ENCODE data around the gene NUDT1. TPM values are rescaled to one million over a fixed set of nuclear protein-coding genes. Genes with fewer than 3 reads are reported as not detected.

Gene NUDT1
- total and polyA plus RNA-seq, 2 experiments from 2014 or later: 54.5 to 163 TPM

GRCh38 chr7:2245883-2246675, 4.1 kb downstream of the NUDT1 start:
- no peaks in the 10 kb centered on the region for H3K27me3 ChIP-seq (ENCODE audit: insufficient read depth)
- TF ChIP-seq EZH2 (IDR thresholded peaks at IDR 0.05; ENCODE audit: low read depth, unreplicated experiment) (no peak), REST (IDR thresholded peaks at IDR 0.05; ENCODE audit: unreplicated experiment) (no peak), CTCF (conservative IDR thresholded peaks at IDR 0.05; ENCODE audit: low read depth in 2 of 2) (no peak), JUNB (IDR thresholded peaks at IDR 0.05; ENCODE audit: unreplicated experiment) (no peak), POLR2AphosphoS5 (IDR thresholded peaks at IDR 0.05; ENCODE audit: low read depth) (no peak), STAT1 (IDR thresholded peaks at IDR 0.05; ENCODE audit: unreplicated experiment) (no peak), ZNF462 (CRISPR knock-in tag; IDR thresholded peaks at IDR 0.05) (no peak), ZNF331 (CRISPR knock-in tag; IDR thresholded peaks at IDR 0.05; ENCODE audit: low read depth) (no peak), NANOG (IDR thresholded peaks at IDR 0.05; ENCODE audit: borderline replicate concordance) (no peak), EZH2phosphoT487 (IDR thresholded peaks at IDR 0.05; ENCODE audit: unreplicated experiment) (no peak), ZNF114 (CRISPR knock-in tag; IDR thresholded peaks at IDR 0.05) (no peak), ETS1 (IDR thresholded peaks at IDR 0.05) (no peak), CREB1 (CRISPR knock-in tag; IDR thresholded peaks at IDR 0.05; ENCODE audit: low read depth) (no peak)
- Mint-ChIP-seq H3K4me3 (no peak overlapping the region), H3K4me1 (peaks cover 9% of the 10 kb centered on the region), H3K27ac (peak overlapping the region; percentile 66; the same call in 1 of the 2 replicates), H3K9me3 (no peaks in the 10 kb centered on the region), H3K27me3 (ENCODE audit: insufficient read depth, low read depth, poor library complexity) (peaks cover 16% of the 10 kb centered on the region), H3K36me3 (ENCODE audit: low read depth) (peaks cover 17% of the 10 kb centered on the region)
- DNase-seq (ENCODE audit: low spot score) (no peak), ATAC-seq (no peak)
- H3K4me1 ChIP-seq (ENCODE audit: insufficient read depth): peaks cover 15% of the 10 kb centered on the region
- no peak overlapping the region for H3K4me3 ChIP-seq
- peaks cover 16% of the 10 kb centered on the region for H3K79me2 ChIP-seq (replicated peaks; ENCODE audit: insufficient read depth)
- H3K27ac ChIP-seq (ENCODE audit: low read depth): no peak overlapping the region
- H2AFZ ChIP-seq: no peak overlapping the region
- H3K9me2 ChIP-seq (ENCODE audit: insufficient read depth): no peaks in the 10 kb centered on the region
- no peaks in the 10 kb centered on the region for H3F3A ChIP-seq (replicated peaks; ENCODE audit: low read depth)
- H3K4me2 ChIP-seq: no peak overlapping the region
- no peaks in the 10 kb centered on the region; the same call in 1 of the 2 replicates for H4K20me1 ChIP-seq (replicated peaks; ENCODE audit: insufficient read depth)
- H3K36me3 ChIP-seq (ENCODE audit: insufficient read depth): no peaks in the 10 kb centered on the region

All from GM23338 (cell line).